Lower leg skin (tissue), 4 donors: ENCODE data around the gene ARHGEF6. TPM values are rescaled to one million over a fixed set of nuclear protein-coding genes. Genes with fewer than 3 reads are reported as not detected.
"Not testable (repeated sequence)": the region's sequence is repeated elsewhere in the genome, so short reads cannot be mapped to it uniquely, and the experiment has no call there.

Experiments used
- DNase-seq, 2 donors: peaks; one replicate each; pipeline ENCODE4 v3.0.0-alpha.2; 2019; ENCODE audit warnings: low spot score in 2 of 2
- H3K4me3 ChIP-seq: fragments of 200-600 bp; sonication (generic); 2 replicates; pipeline ENCODE4 v1.5.1; 2017; ENCODE audit warnings: mild to moderate bottlenecking, low read depth; ENCODE audit not compliant: poor library complexity, severe bottlenecking
- CTCF ChIP-seq, 3 donors: fragments of 450-650 bp; IDR thresholded peaks; one replicate each; pipeline ENCODE4 v1.5.1; 2016; ENCODE audit warnings: antibody characterized with exemption in 3 of 3, mild to moderate bottlenecking in 3 of 3, moderate library complexity in 2 of 3
- POLR2A ChIP-seq, 2 donors: fragments of 450-650 bp; IDR thresholded peaks; one replicate each; pipeline ENCODE4 v1.6.1; 2016 to 2017; ENCODE audit warnings: antibody characterized with exemption in 2 of 2, mild to moderate bottlenecking in 1 of 2, moderate library complexity in 1 of 2
- whole genome bisulfite sequencing, 2 donors: methylation state at CpG; one replicate each; pipeline ENCODE4 v1.1.5; 2018; 5-methylcytosine and 5-hydroxymethylcytosine counted together
- intact Hi-C: fragments of 100-400 bp; cut with DNase I; formaldehyde crosslinking; loops from one replicate; pipeline ENCODE4 v1.15.0; 2023; ENCODE audit warnings: low total_unique reads
- total RNA-seq, 4 donors: library from RNA; depleted of rRNA; stranded (reverse); fragments of >200 nt; gene quantifications; one replicate each; pipeline ENCODE4 v1.1.0, GENCODE V29; 2016

Gene ARHGEF6
- total RNA-seq, 4 donors from 2014 or later = 5.8 to 9.6 (median 7.9) TPM

- H3K4me3 ChIP-seq = no peak overlapping the region
- 79 to 100% methylated on average over 1 of the region's 1 CpG for WGBS, 2 donors
Observed at GRCh38 chrX:136823175-136823574, 42.4 kb upstream of the ARHGEF6 start.

DNA sequence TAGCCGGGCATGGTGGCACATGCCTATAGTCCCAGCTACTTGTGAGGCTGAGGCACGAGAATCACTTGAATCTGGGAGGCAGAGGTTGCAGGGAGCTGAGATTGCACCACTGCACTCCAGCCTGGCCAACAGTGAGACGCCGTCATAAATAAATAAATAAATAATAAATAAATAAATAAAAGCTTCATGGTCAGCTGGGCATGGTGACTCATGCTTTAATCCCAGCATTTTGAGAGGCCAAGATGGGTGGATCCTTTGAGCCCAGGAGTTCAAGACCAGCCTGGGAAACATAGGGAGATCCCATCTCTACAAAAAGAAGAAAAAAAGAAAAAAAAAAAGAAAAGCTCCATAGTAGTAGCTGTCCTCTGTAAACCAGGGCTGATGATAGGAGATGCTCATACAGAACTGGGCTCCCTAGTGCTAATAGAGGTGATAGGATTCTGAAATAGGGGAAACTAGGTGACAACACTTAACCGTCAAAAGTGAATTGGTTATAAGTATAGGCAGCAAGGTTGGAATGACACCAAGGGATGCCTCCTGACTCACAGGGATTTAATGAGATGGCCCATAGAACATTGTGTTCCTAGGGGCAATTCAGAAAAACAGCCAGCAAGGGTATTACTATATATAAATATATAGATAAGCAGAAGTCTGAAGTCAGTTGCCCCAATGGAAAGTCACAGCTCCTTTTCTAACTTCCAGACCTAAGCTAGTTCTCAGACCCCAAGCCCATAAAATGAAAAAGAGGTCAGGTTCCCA is 41.8 kb upstream of the ARHGEF6 start:
- no peak for TF ChIP-seq CTCF (IDR thresholded peaks at IDR 0.05)
- TF ChIP-seq POLR2A (IDR thresholded peaks at IDR 0.05) = no peak
- no peak overlapping the region for H3K4me3 ChIP-seq
- intact Hi-C loops = no loop called here
- 82 to 100% methylated on average over 5 of the region's 5 CpGs for WGBS, 2 donors
- no peak for DNase-seq

More at GRCh38 chrX:136823175-136823574, 42.4 kb upstream of the ARHGEF6 start:
- intact Hi-C loops = no loop called here
- DNase-seq = no peak
- no peak for TF ChIP-seq CTCF (IDR thresholded peaks at IDR 0.05)
- TF ChIP-seq POLR2A (IDR thresholded peaks at IDR 0.05) = no peak

- 77 to 81% methylated on average over 9 of the region's 9 CpGs for WGBS, 2 donors
- H3K4me3 ChIP-seq, intact Hi-C loops, DNase-seq: not testable (repeated sequence)
Observed at GRCh38 chrX:136819756-136820155, 39.0 kb upstream of the ARHGEF6 start.

DNA sequence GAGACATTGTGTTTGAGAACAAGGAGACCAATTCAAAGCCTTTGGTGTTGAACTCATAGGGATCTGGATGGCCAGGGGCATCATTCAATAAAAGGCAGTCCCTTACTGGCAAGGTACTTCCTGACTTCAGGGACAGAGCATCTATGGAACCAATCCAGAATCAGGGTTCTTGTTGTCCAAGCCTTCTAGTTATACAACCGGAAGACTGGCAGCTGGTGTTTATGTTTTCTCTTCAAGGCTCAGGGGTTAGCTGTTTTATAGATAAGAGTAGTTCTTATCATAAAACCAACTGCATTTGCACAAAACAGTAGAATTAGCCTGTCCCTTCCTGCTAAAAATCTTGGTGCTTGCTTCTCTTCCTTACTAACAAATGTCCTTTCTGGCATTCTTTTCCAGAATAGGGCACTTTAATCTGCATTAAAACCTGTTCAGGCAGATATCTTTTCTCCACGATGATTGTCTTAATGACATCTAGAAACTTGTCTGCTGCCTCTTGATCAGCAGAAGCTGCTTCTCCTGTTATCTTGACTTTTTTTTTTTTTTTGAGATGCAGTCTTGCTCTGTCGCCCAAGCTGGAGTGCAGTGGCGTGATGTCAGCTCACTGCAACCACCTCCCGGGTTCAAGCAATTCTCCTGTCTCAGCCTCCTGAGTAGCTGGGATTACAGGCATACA is 38.4 kb upstream of the ARHGEF6 start:
- H3K4me3 ChIP-seq = no peak overlapping the region
- TF ChIP-seq POLR2A (IDR thresholded peaks at IDR 0.05) (no peak), CTCF (IDR thresholded peaks at IDR 0.05) (no peak)
- intact Hi-C loops = no loop called here
- 61 to 82% methylated on average over 5 of the region's 5 CpGs for WGBS, 2 donors
- DNase-seq = no peak

GRCh38 chrX:136816975-136817374 is 36.2 kb upstream of the ARHGEF6 start:
- intact Hi-C loops = no loop called here
- TF ChIP-seq POLR2A (IDR thresholded peaks at IDR 0.05) (no peak), CTCF (IDR thresholded peaks at IDR 0.05) (no peak)
- WGBS, 2 donors = 72 to 80% methylated on average over 3 of the region's 3 CpGs
- no peak for DNase-seq
- H3K4me3 ChIP-seq = no peak overlapping the region

DNA sequence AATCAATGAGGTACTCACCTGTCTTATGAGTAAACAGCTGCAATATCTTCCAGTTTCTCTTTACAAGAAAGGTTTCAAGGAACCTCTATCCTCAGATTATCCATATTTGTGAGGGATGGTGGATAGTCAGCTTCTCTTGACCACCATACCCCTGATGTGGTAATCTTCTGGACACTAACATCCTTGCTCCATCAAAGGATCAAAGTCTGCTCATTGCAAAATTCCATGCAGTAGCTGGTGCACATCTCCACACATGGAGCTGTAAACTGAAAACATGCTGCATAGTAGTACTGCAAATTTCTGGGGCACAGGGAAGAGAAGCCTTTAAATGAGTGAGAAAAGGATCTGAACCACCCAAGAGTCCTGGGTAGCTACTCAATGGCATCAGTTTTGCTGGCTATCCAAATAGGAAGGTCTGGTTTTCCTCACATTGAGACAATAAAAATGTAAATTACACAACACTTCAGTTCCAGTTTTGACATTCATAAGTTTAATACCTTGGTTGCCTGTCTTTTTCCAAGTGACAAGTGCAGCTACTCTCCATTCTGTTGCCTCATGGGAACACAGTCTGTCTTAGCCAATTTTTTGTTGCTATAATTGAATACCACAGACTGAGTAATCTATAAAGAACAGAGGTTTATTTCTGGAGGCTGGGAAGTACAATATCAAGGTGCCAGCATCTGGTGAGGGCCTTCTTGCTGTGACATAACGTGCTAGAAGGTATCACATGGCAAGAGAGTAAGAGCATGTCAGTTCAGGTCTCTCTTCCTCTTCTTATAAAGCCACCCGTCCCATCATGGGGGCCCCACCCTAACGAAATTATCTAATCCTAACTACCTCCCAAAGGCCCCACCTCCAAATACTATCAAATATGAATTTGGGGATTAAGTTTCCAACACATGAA is 34.4 kb upstream of the ARHGEF6 start:
- TF ChIP-seq CTCF (IDR thresholded peaks at IDR 0.05) (no peak), POLR2A (IDR thresholded peaks at IDR 0.05) (no peak)
- no peak for DNase-seq
- WGBS, 2 donors = 53 to 85% methylated on average over 3 of the region's 3 CpGs
- H3K4me3 ChIP-seq = no peak overlapping the region
- intact Hi-C loops = no loop called here
